ENCODE measurements around the gene JAZF1.
A peak's percentile ranks its signal among the peaks of the same experiment; 100 is the strongest.

The JAZF1 gene

GRCh38 chr7:28165961-28166955 lies 14.3 kb downstream of the JAZF1 start:
- no peak for DNase-seq

GRCh38 chr7:28165261-28165660 lies 15.3 kb downstream of the JAZF1 start:
- DNase-seq = no peak

GRCh38 chr7:28163949-28164348 lies 16.6 kb downstream of the JAZF1 start:
- DNase-seq = no peak

GRCh38 chr7:28161331-28161730 lies 19.3 kb downstream of the JAZF1 start:
- DNase-seq = no peak

GRCh38 chr7:28160551-28160991 lies 20.0 kb downstream of the JAZF1 start:
- DNase-seq = no peak

- DNase-seq = no peak
Measured at GRCh38 chr7:28157831-28158416, 22.7 kb downstream of the JAZF1 start.

- DNase-seq = no peak
Measured at GRCh38 chr7:28157076-28157745, 23.4 kb downstream of the JAZF1 start.

GRCh38 chr7:28156401-28156800 lies 24.2 kb downstream of the JAZF1 start:
- no peak for DNase-seq

GRCh38 chr7:28155964-28156363 lies 24.6 kb downstream of the JAZF1 start:
- DNase-seq = no peak

GRCh38 chr7:28155019-28155660 lies 25.5 kb downstream of the JAZF1 start:
- peak in 2 of 58 donors; percentile 16 to 36 for DNase-seq

- DNase-seq = no peak
Measured at GRCh38 chr7:28152594-28152993, 28.0 kb downstream of the JAZF1 start.

- no peak for DNase-seq
Measured at GRCh38 chr7:28151965-28152364, 28.6 kb downstream of the JAZF1 start.

- no peak for DNase-seq
Measured at GRCh38 chr7:28149291-28150101, 31.1 kb downstream of the JAZF1 start.

- DNase-seq = no peak
Measured at GRCh38 chr7:28145931-28146330, 34.7 kb downstream of the JAZF1 start.

GRCh38 chr7:28145090-28145626 lies 35.4 kb downstream of the JAZF1 start:
- DNase-seq = no peak

- peak in 35 of 58 donors; percentile 2 to 62 (median 21) for DNase-seq
Measured at GRCh38 chr7:28144266-28144665, 36.3 kb downstream of the JAZF1 start.

- DNase-seq = peak in 36 of 58 donors; percentile 2 to 84 (median 33)
Measured at GRCh38 chr7:28142650-28143049, 37.9 kb downstream of the JAZF1 start.

GRCh38 chr7:28140979-28141378 lies 39.6 kb downstream of the JAZF1 start:
- DNase-seq = no peak

GRCh38 chr7:28138837-28139236 lies 41.8 kb downstream of the JAZF1 start:
- no peak for DNase-seq

- no peak for DNase-seq
Measured at GRCh38 chr7:28137463-28137862, 43.1 kb downstream of the JAZF1 start.
